HEK293 (cell line): ENCODE data around the gene PDCD4.

Experiments
- CTCF ChIA-PET: fragments of 350-600 bp; formaldehyde crosslinking; extraction: SDS; loops from one replicate; lab custom pipeline; 2021; ENCODE audit warnings: antibody characterized with exemption; lab: Yijun Ruan, JAX
- POLR2A ChIA-PET: fragments of 300-600 bp; formaldehyde crosslinking; extraction: SDS; loops from one replicate; lab custom pipeline; 2020; ENCODE audit warnings: antibody characterized with exemption, inconsistent platforms; lab: Yijun Ruan, JAX
- H3K27ac ChIP-seq: fragments of 200-500 bp; sonication (Bioruptor generic); 2 replicates; pipeline ENCODE4 v1.5.1; 2014; ENCODE audit warnings: low read depth, low read length, control low read depth, inconsistent platforms; ENCODE audit errors: extremely low read depth
- H3K36me3 ChIP-seq, 2 experiments: fragments of 200-500 bp in 1 of 2; sonication (Bioruptor generic) in 1 of 2; 1 replicate in 1 of 2; 2 replicates in 1 of 2; pipeline ENCODE4 v1.5.1; 2014 to 2017; ENCODE audit warnings: inconsistent platforms in 2 of 2, low read length in 2 of 2; ENCODE audit not compliant: control insufficient read depth in 2 of 2, insufficient read depth in 1 of 2
- H3K4me1 ChIP-seq: fragments of 200-500 bp; sonication (Bioruptor generic); 2 replicates; pipeline ENCODE4 v1.5.1; 2014; ENCODE audit warnings: mild to moderate bottlenecking, low read length, inconsistent platforms; ENCODE audit not compliant: control insufficient read depth, insufficient read depth
- H3K4me3 ChIP-seq: 2 replicates; pipeline ENCODE4 v1.5.1; 2011; ENCODE audit warnings: low read depth, mild to moderate bottlenecking, control low read depth, low read length, moderate library complexity
- H3K9me3 ChIP-seq: fragments of 200-500 bp; sonication (Bioruptor generic); 2 replicates; pipeline ENCODE4 v1.5.1; 2014; ENCODE audit warnings: low read depth, low read length, inconsistent platforms; ENCODE audit not compliant: control insufficient read depth, insufficient read depth
- FEZF1 ChIP-seq: fragments of 450-650 bp; formaldehyde crosslinking; IDR thresholded peaks from 2 replicates; pipeline ENCODE4 v1.5.1; 2016; ENCODE audit warnings: missing biosample characterization, missing genetic modification characterization
- KLF9 ChIP-seq: fragments of 450-650 bp; formaldehyde crosslinking; IDR thresholded peaks from 2 replicates; pipeline ENCODE4 v1.5.1; 2016; ENCODE audit warnings: missing biosample characterization, missing genetic modification characterization, low read depth
- REPIN1 ChIP-seq: fragments of 450-650 bp; formaldehyde crosslinking; IDR thresholded peaks from 2 replicates; pipeline ENCODE4 v1.5.1; 2017; ENCODE audit warnings: missing biosample characterization, missing genetic modification characterization, low read depth
- SETDB1 ChIP-seq: IDR thresholded peaks from one replicate; pipeline ENCODE4 v1.6.1; 2017; ENCODE audit warnings: mild to moderate bottlenecking, low read length, moderate library complexity, mixed read lengths; ENCODE audit not compliant: insufficient read length
- WT1 ChIP-seq: fragments of 450-650 bp; formaldehyde crosslinking; IDR thresholded peaks from 2 replicates; pipeline ENCODE4 v1.5.1; 2016; ENCODE audit warnings: missing biosample characterization, missing genetic modification characterization
- ZBTB21 ChIP-seq: fragments of 450-650 bp; formaldehyde crosslinking; IDR thresholded peaks from 2 replicates; pipeline ENCODE4 v1.5.1; 2017; ENCODE audit warnings: missing biosample characterization, missing genetic modification characterization
- ZBTB7A ChIP-seq: fragments of 450-650 bp; formaldehyde crosslinking; IDR thresholded peaks from 2 replicates; pipeline ENCODE4 v1.5.1; 2016; ENCODE audit warnings: low read depth, missing biosample characterization, missing genetic modification characterization
- ZIC2 ChIP-seq: fragments of 450-650 bp; formaldehyde crosslinking; IDR thresholded peaks from 2 replicates; pipeline ENCODE4 v1.5.1; 2016; ENCODE audit warnings: missing biosample characterization, missing genetic modification characterization
- ZNF10 ChIP-seq: fragments of 450-650 bp; formaldehyde crosslinking; IDR thresholded peaks from 2 replicates; pipeline ENCODE4 v1.5.1; 2017; ENCODE audit warnings: missing biosample characterization, missing genetic modification characterization
- ZNF121 ChIP-seq: fragments of 450-650 bp; formaldehyde crosslinking; IDR thresholded peaks from 2 replicates; pipeline ENCODE4 v1.5.1; 2016; ENCODE audit warnings: missing biosample characterization, missing genetic modification characterization
- ZNF132 ChIP-seq: fragments of 450-650 bp; formaldehyde crosslinking; IDR thresholded peaks from 2 replicates; pipeline ENCODE4 v1.5.1; 2017; ENCODE audit warnings: missing biosample characterization, missing genetic modification characterization, borderline replicate concordance
- ZNF138 ChIP-seq: fragments of 450-650 bp; formaldehyde crosslinking; IDR thresholded peaks from 2 replicates; pipeline ENCODE4 v1.5.1; 2016; ENCODE audit warnings: missing biosample characterization, missing genetic modification characterization, borderline replicate concordance
- ZNF202 ChIP-seq: fragments of 450-650 bp; formaldehyde crosslinking; IDR thresholded peaks from 2 replicates; pipeline ENCODE4 v1.5.1; 2016; ENCODE audit warnings: missing biosample characterization, missing genetic modification characterization, borderline replicate concordance
- ZNF354C ChIP-seq: fragments of 450-650 bp; formaldehyde crosslinking; IDR thresholded peaks from 2 replicates; pipeline ENCODE4 v1.5.1; 2016; ENCODE audit warnings: missing biosample characterization, missing genetic modification characterization, low read depth, borderline replicate concordance
- ZNF391 ChIP-seq: fragments of 450-650 bp; formaldehyde crosslinking; IDR thresholded peaks from 2 replicates; pipeline ENCODE4 v1.5.1; 2016; ENCODE audit warnings: low read depth, missing biosample characterization, missing genetic modification characterization, borderline replicate concordance
- ZNF416 ChIP-seq: fragments of 450-650 bp; formaldehyde crosslinking; IDR thresholded peaks from 2 replicates; pipeline ENCODE4 v1.5.1; 2016; ENCODE audit warnings: missing biosample characterization, missing genetic modification characterization
- ZNF423 ChIP-seq: fragments of 450-650 bp; formaldehyde crosslinking; IDR thresholded peaks from 2 replicates; pipeline ENCODE4 v1.5.1; 2016; ENCODE audit warnings: missing biosample characterization, missing genetic modification characterization
- ZNF426 ChIP-seq: fragments of 450-650 bp; formaldehyde crosslinking; IDR thresholded peaks from 2 replicates; pipeline ENCODE4 v1.5.1; 2017; ENCODE audit warnings: missing biosample characterization, missing genetic modification characterization, mild to moderate bottlenecking, inconsistent platforms, moderate library complexity
- ZNF433 ChIP-seq: fragments of 450-650 bp; formaldehyde crosslinking; IDR thresholded peaks from 2 replicates; pipeline ENCODE4 v1.5.1; 2016; ENCODE audit warnings: missing biosample characterization, missing genetic modification characterization, low read depth
- ZNF514 ChIP-seq: fragments of 450-650 bp; formaldehyde crosslinking; IDR thresholded peaks from 2 replicates; pipeline ENCODE4 v1.5.1; 2016; ENCODE audit warnings: missing biosample characterization, missing genetic modification characterization
- ZNF544 ChIP-seq: fragments of 450-650 bp; formaldehyde crosslinking; IDR thresholded peaks from 2 replicates; pipeline ENCODE4 v1.5.0; 2017; ENCODE audit warnings: missing biosample characterization, missing genetic modification characterization
- ZNF548 ChIP-seq: fragments of 450-650 bp; formaldehyde crosslinking; IDR thresholded peaks from 2 replicates; pipeline ENCODE4 v1.5.1; 2016; ENCODE audit warnings: missing biosample characterization, missing genetic modification characterization
- ZNF560 ChIP-seq: fragments of 450-650 bp; formaldehyde crosslinking; IDR thresholded peaks from 2 replicates; pipeline ENCODE4 v1.5.1; 2017; ENCODE audit warnings: missing biosample characterization, missing genetic modification characterization, borderline replicate concordance
- ZNF621 ChIP-seq: fragments of 450-650 bp; formaldehyde crosslinking; IDR thresholded peaks from 2 replicates; pipeline ENCODE4 v1.5.1; 2017; ENCODE audit warnings: missing biosample characterization, missing genetic modification characterization
- ZNF623 ChIP-seq: fragments of 450-650 bp; formaldehyde crosslinking; IDR thresholded peaks from 2 replicates; pipeline ENCODE4 v1.5.1; 2016; ENCODE audit warnings: missing biosample characterization, missing genetic modification characterization
- ZNF629 ChIP-seq: fragments of 450-650 bp; formaldehyde crosslinking; IDR thresholded peaks from 2 replicates; pipeline ENCODE4 v1.5.1; 2017; ENCODE audit warnings: missing biosample characterization, missing genetic modification characterization
- ZNF658 ChIP-seq: fragments of 450-650 bp; formaldehyde crosslinking; IDR thresholded peaks from 2 replicates; pipeline ENCODE4; 2016; ENCODE audit warnings: missing biosample characterization, missing genetic modification characterization
- ZNF677 ChIP-seq: fragments of 450-650 bp; IDR thresholded peaks from 2 replicates; pipeline ENCODE4 v1.5.0; 2018; ENCODE audit warnings: missing biosample characterization, mild to moderate bottlenecking, missing genetic modification characterization, moderate library complexity
- ZSCAN16 ChIP-seq: fragments of 450-650 bp; formaldehyde crosslinking; IDR thresholded peaks from 2 replicates; pipeline ENCODE4 v1.5.1; 2016; ENCODE audit warnings: missing biosample characterization, missing genetic modification characterization
- ZXDB ChIP-seq: fragments of 450-650 bp; formaldehyde crosslinking; IDR thresholded peaks from 2 replicates; pipeline ENCODE4 v1.5.1; 2016; ENCODE audit warnings: missing biosample characterization, missing genetic modification characterization
- TF ChIP-seq, protein P1 (sequence below): fragments of 450-650 bp; formaldehyde crosslinking; IDR thresholded peaks from 2 replicates; pipeline ENCODE4 v1.5.1; 2016; ENCODE audit warnings: missing biosample characterization, missing genetic modification characterization

Gene PDCD4

GRCh38 chr10:110836706-110837105 lies 35.0 kb upstream of the PDCD4 start:
- Histone ChIP-seq H3K4me1 (peaks cover 2% of the 10 kb centered on the region; the same call in 1 of the 2 replicates), H3K36me3 (peaks cover 0 to 7% of the 10 kb centered on the region in 2 experiments; a peak in 2 of 3 replicates), H3K27ac (no peak overlapping the region), H3K4me3 (no peak overlapping the region), H3K9me3 (no peaks in the 10 kb centered on the region)
- CTCF ChIA-PET: interaction anchor here (1.4 to 1.5 kb wide), 2 partner anchors 20 to 60 kb away, joined by 3 to 4 read pairs; no protein-coding TSS in a partner anchor
- no peak for TF ChIP-seq ZNF10 (tag by site-specific recombination)
- TF ChIP-seq WT1: no peak
- TF ChIP-seq ZNF544 (tag by site-specific recombination): no peak
- no peak for TF ChIP-seq ZBTB21
- TF ChIP-seq ZNF677 (tag by site-specific recombination): no peak
- TF ChIP-seq ZNF138 (tag by site-specific recombination): no peak
- no peak for TF ChIP-seq ZNF426 (tag by site-specific recombination)
- no peak for TF ChIP-seq ZNF433 (tag by site-specific recombination)
- no peak for TF ChIP-seq ZNF560 (tag by site-specific recombination)
- TF ChIP-seq SETDB1: no peak
- no peak for TF ChIP-seq ZNF202 (tag by site-specific recombination)
- TF ChIP-seq ZNF658: no peak
- no peak for TF ChIP-seq FEZF1 (tag by site-specific recombination)
- TF ChIP-seq ZNF354C (tag by site-specific recombination): no peak
- TF ChIP-seq, protein P1, sequence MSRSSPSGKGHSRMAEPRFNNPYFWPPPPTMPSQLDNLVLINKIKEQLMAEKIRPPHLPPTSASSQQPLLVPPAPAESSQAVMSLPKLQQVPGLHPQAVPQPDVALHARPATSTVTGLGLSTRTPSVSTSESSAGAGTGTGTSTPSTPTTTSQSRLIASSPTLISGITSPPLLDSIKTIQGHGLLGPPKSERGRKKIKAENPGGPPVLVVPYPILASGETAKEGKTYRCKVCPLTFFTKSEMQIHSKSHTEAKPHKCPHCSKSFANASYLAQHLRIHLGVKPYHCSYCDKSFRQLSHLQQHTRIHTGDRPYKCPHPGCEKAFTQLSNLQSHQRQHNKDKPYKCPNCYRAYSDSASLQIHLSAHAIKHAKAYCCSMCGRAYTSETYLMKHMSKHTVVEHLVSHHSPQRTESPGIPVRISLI (tag by site-specific recombination): no peak
- POLR2A ChIA-PET: no interaction called here

DNA sequence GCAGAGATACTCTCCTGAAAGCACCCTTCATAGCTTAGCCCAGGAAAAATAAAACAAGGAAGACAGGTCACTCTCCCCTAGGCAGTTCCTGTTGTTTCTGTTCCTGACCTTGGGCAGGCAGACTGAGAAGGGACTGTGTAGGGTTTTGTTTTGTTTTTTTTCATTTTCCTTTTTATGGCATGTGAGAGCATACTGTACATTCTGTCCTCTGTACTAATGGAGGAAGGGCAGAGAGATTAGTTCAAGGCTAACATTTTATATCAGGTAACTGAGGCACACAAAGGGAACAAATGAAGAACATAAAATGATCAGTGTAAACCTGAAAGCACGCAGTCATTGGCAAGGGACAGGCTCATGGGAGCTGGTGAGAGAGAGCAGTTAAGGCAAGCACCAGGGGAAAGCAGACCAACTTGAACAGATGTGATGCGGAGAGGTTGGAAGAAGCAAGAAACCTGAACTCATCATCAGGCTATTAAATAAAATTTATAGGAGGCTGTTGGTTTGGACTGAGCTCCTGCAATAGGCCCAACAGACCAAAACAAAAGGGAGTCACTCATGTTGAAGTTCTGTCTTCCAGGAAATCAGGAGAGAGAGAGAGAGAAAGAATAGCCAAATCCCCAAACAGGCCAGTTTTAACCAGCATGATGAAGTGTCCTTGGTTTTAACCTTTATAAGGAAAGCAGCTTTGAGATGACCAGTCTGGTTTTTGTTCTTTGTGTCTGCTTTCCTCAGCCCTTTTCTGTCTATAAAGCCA lies 34.1 kb upstream of the PDCD4 start:
- no peak overlapping the region for H3K27ac ChIP-seq
- no peak overlapping the region for H3K4me3 ChIP-seq
- no peaks in the 10 kb centered on the region for H3K9me3 ChIP-seq
- POLR2A ChIA-PET: no interaction called here
- peaks cover 0 to 7% of the 10 kb centered on the region in 2 experiments; a peak in 2 of 3 replicates for H3K36me3 ChIP-seq
- TF ChIP-seq ZNF621 (tag by site-specific recombination): no peak
- no peak for TF ChIP-seq ZNF629
- no peak for TF ChIP-seq ZNF132
- TF ChIP-seq ZNF677 (tag by site-specific recombination): no peak
- no peak for TF ChIP-seq REPIN1 (tag by site-specific recombination)
- no peak for TF ChIP-seq ZNF514 (tag by site-specific recombination)
- no peak for TF ChIP-seq KLF9
- TF ChIP-seq ZBTB7A: no peak
- TF ChIP-seq ZNF416 (tag by site-specific recombination): no peak
- no peak for TF ChIP-seq ZIC2 (tag by site-specific recombination)
- TF ChIP-seq ZNF354C (tag by site-specific recombination): no peak
- no peak for TF ChIP-seq ZNF623 (tag by site-specific recombination)
- no peak for TF ChIP-seq ZNF423 (tag by site-specific recombination)
- TF ChIP-seq ZXDB (tag by site-specific recombination): no peak
- TF ChIP-seq ZNF138 (tag by site-specific recombination): no peak
- no peak for TF ChIP-seq ZNF548 (tag by site-specific recombination)
- no peak for TF ChIP-seq ZNF391 (tag by site-specific recombination)
- TF ChIP-seq ZNF121: no peak
- no peak for TF ChIP-seq ZSCAN16 (tag by site-specific recombination)
- TF ChIP-seq, all 188 proteins: peak for 0
- CTCF ChIA-PET: interaction anchor here (0.6 to 1.4 kb wide), 2 partner anchors 20 to 33 kb away, joined by 3 to 4 read pairs; no protein-coding TSS in a partner anchor
- peaks cover 2% of the 10 kb centered on the region; the same call in 1 of the 2 replicates for H3K4me1 ChIP-seq
